Endothelial cell of umbilical vein (primary cell): ENCODE measurements around the gene ASPHD1. TPM values are rescaled to one million over a fixed set of nuclear protein-coding genes. Genes with fewer than 3 reads are reported as not detected.

Source experiments
- BruUV-seq: library from RNA; stranded (reverse); fragments of 400-500 nt; replicated peaks from 2 replicates; lab custom pipeline; 2021; lab: Mats Ljungman, UMichigan
- CTCF ChIA-PET: fragments of 300-600, 350-600 bp; sonication (Branson Sonifier 250); formaldehyde crosslinking; loops from one replicate; lab custom pipeline; 2021; ENCODE audit warnings: antibody characterized with exemption, inconsistent platforms; lab: Charles Lee
- POLR2A ChIA-PET: fragments of 300-600, 350-600 bp; sonication (Branson Sonifier 250); formaldehyde crosslinking; loops from one replicate; lab custom pipeline; 2021; ENCODE audit warnings: antibody characterized with exemption, inconsistent platforms; lab: Charles Lee
- DNase-seq: peaks from one replicate; pipeline ENCODE4 v3.0.0-alpha.2; 2011; ENCODE audit warnings: low read depth, low spot score
- FAIRE-seq: peaks from 2 replicates; lab custom pipeline; 2011; peaks lifted over from hg19 to GRCh38; lab: Jason Lieb, UNC
- H2AFZ ChIP-seq: 2 replicates; pipeline ENCODE4 v1.6.0; 2012; ENCODE audit warnings: low read depth, low read length, control low read depth, inconsistent platforms
- H3K27ac ChIP-seq: 2 replicates; pipeline ENCODE4 v1.5.1; 2011; ENCODE audit warnings: low read depth, mild to moderate bottlenecking, control low read depth, low read length, moderate library complexity; ENCODE audit not compliant: insufficient read depth
- H3K27me3 ChIP-seq, 2 experiments: 2 replicates each; pipeline versions ENCODE4 v1.6.0 to v1.6.1; 2011; ENCODE audit warnings: low read length in 2 of 2, mixed read lengths in 1 of 2; ENCODE audit not compliant: control insufficient read depth in 2 of 2, insufficient read depth in 2 of 2
- H3K36me3 ChIP-seq, 2 experiments: 2 replicates in 1 of 2; 3 replicates in 1 of 2; pipeline ENCODE4 v1.5.1; 2011; ENCODE audit warnings: low read length in 2 of 2, mild to moderate bottlenecking in 1 of 2, moderate library complexity in 1 of 2; ENCODE audit not compliant: control insufficient read depth in 2 of 2, insufficient read depth in 2 of 2; ENCODE audit errors: extremely low read depth in 1 of 2
- H3K4me1 ChIP-seq: 3 replicates; pipeline ENCODE4 v1.5.1; 2011; ENCODE audit warnings: mild to moderate bottlenecking, low read length; ENCODE audit not compliant: control insufficient read depth, insufficient read depth; ENCODE audit errors: extremely low read depth
- H3K4me2 ChIP-seq: 2 replicates; pipeline ENCODE4 v1.6.1; 2011; ENCODE audit warnings: low read length, control low read depth, mixed read lengths; ENCODE audit not compliant: insufficient read depth
- H3K4me3 ChIP-seq, 3 experiments: fragments of 200-600 bp in 1 of 3; sonication (generic), shearing (Covaris generic) in 1 of 3; replicated peaks in 1 of 3; 2 replicates each; pipeline ENCODE4 v1.5.1; 2011 to 2016; ENCODE audit warnings: control low read depth in 3 of 3, low read length in 3 of 3, mild to moderate bottlenecking in 2 of 3, inconsistent platforms in 1 of 3, low read depth in 1 of 3, moderate library complexity in 1 of 3; ENCODE audit not compliant: insufficient read depth in 1 of 3
- H3K79me2 ChIP-seq: 2 replicates; pipeline ENCODE4 v1.6.0; 2012; ENCODE audit warnings: low read length, inconsistent platforms; ENCODE audit not compliant: control insufficient read depth, insufficient read depth
- H3K9ac ChIP-seq: replicated peaks from 2 replicates; pipeline ENCODE3; 2011; ENCODE audit warnings: low read length, control low read depth; ENCODE audit not compliant: insufficient read depth; ENCODE audit errors: extremely low read depth
- H3K9me1 ChIP-seq: replicated peaks from 3 replicates; pipeline ENCODE4 v1.6.0; 2011; ENCODE audit warnings: mild to moderate bottlenecking, low read length; ENCODE audit not compliant: control insufficient read depth, insufficient read depth; ENCODE audit errors: extremely low read depth
- H3K9me3 ChIP-seq: replicated peaks from 2 replicates; pipeline ENCODE4 v1.5.1; 2012; ENCODE audit warnings: low read length, inconsistent platforms; ENCODE audit not compliant: control insufficient read depth, insufficient read depth
- H4K20me1 ChIP-seq: replicated peaks from 2 replicates; pipeline ENCODE3; 2011; ENCODE audit warnings: mild to moderate bottlenecking, low read length; ENCODE audit not compliant: control insufficient read depth, insufficient read depth; ENCODE audit errors: extremely low read depth
- CTCF ChIP-seq, 2 donors: IDR thresholded peaks; 1 replicate in 1 of 2; 2 replicates in 1 of 2; pipeline ENCODE4 v1.5.1; 2011; ENCODE audit warnings: low read length in 2 of 2, mild to moderate bottlenecking in 2 of 2, moderate library complexity in 2 of 2, control low read depth in 1 of 2, inconsistent platforms in 1 of 2, low read depth in 1 of 2; ENCODE audit not compliant: insufficient read depth in 1 of 2; ENCODE audit errors: extremely low read depth in 1 of 2
- EZH2 ChIP-seq: IDR thresholded peaks from 2 replicates; pipeline ENCODE4 v1.6.1; 2012; ENCODE audit warnings: borderline replicate concordance, low read depth, mild to moderate bottlenecking, moderate library complexity, low read length, inconsistent platforms; ENCODE audit not compliant: severe bottlenecking
- FOS ChIP-seq: IDR thresholded peaks from 2 replicates; pipeline ENCODE4 v1.6.1; 2011; ENCODE audit warnings: mild to moderate bottlenecking, low read length, moderate library complexity, borderline replicate concordance; ENCODE audit not compliant: insufficient read depth
- GATA2 ChIP-seq: IDR thresholded peaks from 2 replicates; pipeline ENCODE4 v1.7.0; 2011; ENCODE audit warnings: low read depth, mild to moderate bottlenecking, moderate library complexity, mixed read lengths, low read length; ENCODE audit not compliant: insufficient read length, insufficient read depth
- JUN ChIP-seq: IDR thresholded peaks from 2 replicates; pipeline ENCODE4 v1.6.1; 2011; ENCODE audit warnings: borderline replicate concordance, low read depth; ENCODE audit not compliant: insufficient read length, insufficient read depth
- MAX ChIP-seq: IDR thresholded peaks from 2 replicates; pipeline ENCODE4 v1.6.1; 2011; ENCODE audit not compliant: insufficient read depth, insufficient read length
- MYC ChIP-seq: IDR thresholded peaks from one replicate; pipeline ENCODE4 v1.6.1; 2011; ENCODE audit warnings: mild to moderate bottlenecking, low read depth, low read length
- POLR2A ChIP-seq: IDR thresholded peaks from 2 replicates; pipeline ENCODE4 v1.6.1; 2012; ENCODE audit warnings: low read depth, mild to moderate bottlenecking, control low read depth, low read length
- POLR2AphosphoS5 ChIP-seq: IDR thresholded peaks from 2 replicates; pipeline ENCODE4 v1.6.1; 2012; ENCODE audit warnings: low read depth, mild to moderate bottlenecking, control low read depth, low read length, moderate library complexity; ENCODE audit not compliant: insufficient read depth
- dilution Hi-C: fragments of 300-500 bp; cut with MboI; formaldehyde crosslinking; loops from one replicate; pipeline ENCODE4 v1.15.0; 2019; ENCODE audit warnings: low sequenced_read_pairs; ENCODE audit not compliant: extremely low pct_ligation_motif_present
- intact Hi-C: fragments of 100-400 bp; cut with micrococcal nuclease; formaldehyde crosslinking; loops from one replicate; pipeline ENCODE4 v1.10.0; 2022
- polyA plus RNA-seq, 4 experiments: library from polyadenylated mRNA; depleted of rRNA in 3 of 4; stranded (reverse) in 3 of 4; unstranded in 1 of 4; fragments of >200 nt; gene quantifications; 2 replicates each; pipeline versions ENCODE4 v1.2.1 to v1.2.3, GENCODE V29; 2011 to 2012; ENCODE audit warnings: missing spikeins in 1 of 4
- total RNA-seq: library from RNA; stranded (reverse); gene quantifications from 2 replicates; pipeline ENCODE4 v1.2.3, GENCODE V29; 2021

ASPHD1 gene
- total and polyA plus RNA-seq, 2 donors (not counting 3 experiments of a cell fraction or from before 2014, with no cell fraction given), result 0.90 to 1.2 TPM

- POLR2A ChIA-PET, result no interaction called here
- dilution Hi-C loops, result no loop called here
- no TSS peak for BruUV-seq
Measured at GRCh38 chr16:29910819-29911675, 10.8 kb downstream of the ASPHD1 start.

More at GRCh38 chr16:29910819-29911675, 10.8 kb downstream of the ASPHD1 start:
- H3K36me3 ChIP-seq, result peaks cover 0 to 3% of the 10 kb centered on the region in 2 experiments
- H3K27ac ChIP-seq, result no peak overlapping the region
- H3K9me1 ChIP-seq, result no peaks in the 10 kb centered on the region
- CTCF ChIA-PET, result interaction anchor here (1.7 kb wide), 1 partner anchor 15 kb away, joined by 5 read pairs; the partner anchor contains the start of gene KCTD13
- no peak overlapping the region for H2AFZ ChIP-seq
- FAIRE-seq (no peak), DNase-seq (no peak)
- H3K9ac ChIP-seq, result no peak overlapping the region
- TF ChIP-seq CTCF (IDR thresholded peaks at IDR 0.05; ENCODE audit: extremely low read depth in 1 of 2, insufficient read depth in 1 of 2, low read depth in 1 of 2, low read length in 2 of 2) (no peak), POLR2AphosphoS5 (no peak), EZH2 (no peak), POLR2A (no peak), MYC (no peak), GATA2 (no peak), JUN (no peak), MAX (no peak), FOS (no peak)
- no peak overlapping the region for H3K4me3 ChIP-seq
- H3K27me3 ChIP-seq, result no peaks in the 10 kb centered on the region
- H3K9me3 ChIP-seq, result no peaks in the 10 kb centered on the region
- H3K4me2 ChIP-seq, result no peak overlapping the region
- peaks cover 3% of the 10 kb centered on the region for H3K4me1 ChIP-seq
- intact Hi-C loops, result no loop called here
- H4K20me1 ChIP-seq, result no peaks in the 10 kb centered on the region
- no peaks in the 10 kb centered on the region for H3K79me2 ChIP-seq
